Activated CD4-positive, alpha-beta T cell treated with anti-CD3 and anti-CD28 coated beads for 4 hours (primary cell): ENCODE results near the gene CCDC81.

ENCODE experiments used
- DNase-seq, 2 donors: peaks; one replicate each; pipeline ENCODE4 v3.0.0-alpha.2; 2020

CCDC81 gene

DNA sequence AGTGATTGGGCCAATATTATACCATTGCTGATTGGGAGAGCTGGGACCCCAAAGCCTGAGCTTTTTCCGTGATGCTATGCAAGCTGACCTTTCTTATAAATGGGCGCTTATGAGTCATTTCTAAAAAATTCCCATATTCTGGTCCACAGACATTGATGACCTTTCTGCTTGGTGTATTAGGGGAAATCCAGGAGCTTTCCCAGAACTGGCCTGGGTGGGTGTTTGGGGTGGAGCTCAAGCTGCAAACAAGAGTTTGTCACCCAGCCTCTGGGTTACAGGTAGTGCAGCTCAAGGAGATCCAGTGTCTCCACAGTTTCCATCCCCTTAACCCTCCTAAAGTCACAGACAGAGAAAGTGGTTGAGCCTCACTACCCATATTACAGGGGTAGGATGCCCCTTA lies 67.7 kb downstream of the CCDC81 start:
- no peak for DNase-seq

DNA sequence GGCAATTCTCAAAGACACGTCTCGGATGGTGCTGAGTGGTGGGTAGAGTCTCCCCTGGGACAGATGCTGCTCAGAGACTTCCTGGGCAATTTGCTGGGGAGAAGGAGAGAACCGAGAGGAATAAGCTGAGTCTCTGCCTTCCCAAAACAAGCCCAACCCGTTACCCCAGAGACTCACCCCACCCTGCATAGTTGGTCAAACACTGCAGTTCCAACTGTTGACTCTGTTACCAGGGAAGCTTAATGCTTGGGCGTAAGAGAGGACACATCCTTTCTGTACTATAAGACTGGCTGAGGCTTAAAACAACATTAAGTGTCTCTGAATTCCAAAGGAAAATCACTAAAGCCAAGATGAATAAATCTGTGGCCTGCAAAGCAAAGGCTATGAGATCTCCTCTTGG lies 68.1 kb downstream of the CCDC81 start:
- DNase-seq, result no peak

DNA sequence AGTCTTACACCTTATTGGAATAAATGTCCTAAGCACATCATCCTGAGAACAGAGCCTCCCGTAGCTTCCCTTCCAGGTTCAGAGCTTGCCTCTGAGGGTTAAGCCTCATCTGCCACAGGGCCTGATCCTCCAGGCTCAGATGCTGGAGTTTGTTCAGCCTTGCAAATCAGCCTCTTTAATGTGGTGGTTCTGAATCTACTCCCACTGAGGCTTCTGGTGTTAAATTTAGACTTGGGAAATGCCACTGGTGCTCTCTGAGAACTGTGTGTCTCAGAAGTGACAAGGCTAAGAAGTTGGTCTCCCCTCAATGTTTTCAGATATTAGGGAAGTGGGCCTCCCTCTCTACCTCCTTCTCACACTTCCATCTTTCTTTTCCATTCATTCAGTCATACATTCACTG lies 68.7 kb downstream of the CCDC81 start:
- no peak for DNase-seq

DNA sequence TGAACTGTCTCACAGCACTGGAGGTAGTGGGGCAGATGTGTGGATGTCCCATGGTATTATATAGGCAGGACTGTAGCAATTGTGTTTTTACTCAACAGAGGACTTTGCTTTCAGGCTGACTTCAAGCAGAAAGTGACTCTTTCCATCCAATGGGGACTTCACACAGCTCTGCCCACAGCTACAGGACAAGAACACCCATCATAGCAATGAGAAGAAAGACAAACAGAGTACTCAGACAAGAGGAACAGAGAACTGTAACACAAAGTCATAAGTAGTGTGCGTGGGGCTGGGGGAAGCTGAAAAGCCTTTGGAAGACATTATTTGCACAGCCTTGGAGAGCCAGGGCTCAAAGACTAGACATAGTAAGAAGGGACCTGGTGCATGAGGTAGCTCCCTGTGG lies 70.3 kb downstream of the CCDC81 start:
- no peak for DNase-seq

DNA sequence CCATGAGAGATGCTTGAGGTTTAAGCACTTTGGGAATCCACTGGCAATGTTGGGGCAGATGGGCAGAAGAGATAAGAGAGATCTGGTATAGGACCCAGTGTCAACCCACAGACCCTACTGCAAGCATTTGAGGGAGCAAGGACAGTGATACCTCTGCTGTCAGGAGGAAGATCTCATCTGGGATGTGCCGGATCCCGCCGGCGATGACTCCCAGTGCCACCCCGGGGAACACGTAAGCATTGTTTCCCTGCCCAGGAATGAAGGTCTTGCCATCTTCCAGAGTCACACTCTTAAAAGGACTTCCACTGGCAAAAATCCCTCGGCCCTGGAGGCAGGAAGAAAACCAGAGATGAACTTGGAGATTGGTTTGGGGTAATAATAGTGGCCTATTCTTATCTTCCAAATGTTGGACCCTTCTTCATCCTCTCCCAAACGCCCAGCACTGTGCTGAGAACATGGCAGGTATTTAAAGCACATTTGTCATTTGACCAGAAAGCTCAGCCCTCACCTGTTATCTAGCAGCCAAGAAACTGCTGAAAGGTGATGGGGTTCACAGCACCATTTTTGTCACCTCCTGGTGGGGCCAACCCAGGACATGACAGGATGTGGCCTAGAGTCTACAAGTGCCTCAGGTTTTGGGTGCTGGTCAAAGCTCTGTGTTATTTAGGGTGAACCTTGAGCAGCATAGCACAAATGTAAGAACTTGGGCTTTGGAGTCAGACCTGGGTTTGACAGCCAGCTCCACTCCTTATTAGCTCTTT lies 71.7 kb downstream of the CCDC81 start:
- DNase-seq, result no peak

DNA sequence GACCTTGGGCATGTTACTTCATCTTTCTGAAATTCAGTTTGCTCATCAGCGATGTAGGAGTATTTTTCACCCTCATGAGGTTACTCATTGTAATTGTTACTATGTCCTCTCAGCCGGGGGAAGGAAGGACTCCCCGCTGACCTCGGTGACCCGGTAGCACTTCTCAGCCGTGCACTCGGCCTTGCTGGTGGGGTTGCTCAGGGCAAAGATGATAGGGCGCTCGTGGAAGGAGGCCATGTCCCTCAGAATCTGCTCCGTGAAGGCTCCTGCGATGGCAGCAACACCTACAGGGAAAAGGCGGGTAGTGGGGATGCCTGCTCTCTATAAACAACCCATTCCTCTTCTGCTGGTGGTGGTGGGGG lies 72.2 kb downstream of the CCDC81 start:
- DNase-seq, result no peak

DNA sequence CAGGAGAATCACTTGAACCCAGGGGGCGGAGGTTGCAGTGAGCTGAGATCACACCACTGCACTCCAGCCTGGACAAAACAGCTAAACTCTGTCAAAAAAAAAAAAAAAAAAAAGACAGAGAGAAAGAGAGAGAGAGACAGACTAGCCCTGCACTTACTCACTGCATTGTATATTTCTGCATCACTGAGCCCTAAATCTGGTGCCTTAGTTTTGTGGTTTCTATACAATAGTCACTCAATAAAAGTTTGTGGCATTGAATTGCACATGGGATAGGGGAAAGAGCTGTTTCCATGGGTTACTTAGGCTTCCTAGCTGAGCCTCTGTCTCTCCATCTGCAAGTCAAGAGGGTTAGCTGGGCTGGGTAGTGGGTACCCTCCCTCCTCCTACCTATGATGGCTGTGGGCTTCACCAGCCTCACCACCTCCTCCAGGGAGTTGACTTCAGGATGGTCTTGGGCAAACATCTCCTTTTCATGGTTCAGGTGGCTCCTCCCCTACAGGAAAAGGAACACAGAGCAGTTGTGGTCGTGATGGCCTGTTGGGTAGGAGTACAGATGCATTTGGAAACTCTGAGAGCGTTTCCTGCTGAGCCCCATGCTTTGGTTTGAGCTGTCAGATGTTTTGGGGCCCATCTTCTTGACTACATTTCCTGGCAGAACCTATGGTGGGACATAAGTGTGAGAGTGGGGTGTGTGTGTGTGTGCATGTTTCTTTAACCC lies 73.2 kb downstream of the CCDC81 start:
- no peak for DNase-seq

DNA sequence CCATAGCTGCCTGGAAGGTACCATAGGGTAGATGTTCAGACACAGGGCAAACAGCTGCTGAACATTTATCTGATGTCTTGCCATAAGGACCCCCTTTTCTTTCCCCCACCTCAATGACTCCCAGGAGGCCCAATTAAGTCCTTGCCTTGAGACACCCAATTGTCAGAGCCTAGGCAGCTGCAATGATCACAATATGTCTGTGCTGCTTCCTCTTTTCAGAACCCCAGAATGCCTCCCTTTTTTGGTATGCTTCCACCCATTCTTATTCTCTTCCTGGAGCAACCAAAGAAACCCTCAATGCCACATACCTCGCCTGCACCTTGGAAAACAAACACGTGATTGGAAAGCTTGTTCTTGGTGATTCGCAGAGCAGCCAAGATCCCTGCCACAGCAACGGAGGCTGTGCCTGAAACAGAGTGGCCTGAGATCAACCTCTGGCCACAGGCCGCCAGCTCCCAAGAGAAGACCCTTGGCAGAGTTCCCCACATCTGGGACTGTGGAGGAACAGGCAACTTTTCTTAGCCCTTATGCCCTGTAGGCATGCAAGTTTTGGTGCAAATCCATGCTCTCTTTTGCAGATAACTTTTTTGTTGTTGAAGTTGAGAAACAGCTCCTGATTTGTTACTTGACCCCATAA lies 75.4 kb downstream of the CCDC81 start:
- DNase-seq, result no peak

DNA sequence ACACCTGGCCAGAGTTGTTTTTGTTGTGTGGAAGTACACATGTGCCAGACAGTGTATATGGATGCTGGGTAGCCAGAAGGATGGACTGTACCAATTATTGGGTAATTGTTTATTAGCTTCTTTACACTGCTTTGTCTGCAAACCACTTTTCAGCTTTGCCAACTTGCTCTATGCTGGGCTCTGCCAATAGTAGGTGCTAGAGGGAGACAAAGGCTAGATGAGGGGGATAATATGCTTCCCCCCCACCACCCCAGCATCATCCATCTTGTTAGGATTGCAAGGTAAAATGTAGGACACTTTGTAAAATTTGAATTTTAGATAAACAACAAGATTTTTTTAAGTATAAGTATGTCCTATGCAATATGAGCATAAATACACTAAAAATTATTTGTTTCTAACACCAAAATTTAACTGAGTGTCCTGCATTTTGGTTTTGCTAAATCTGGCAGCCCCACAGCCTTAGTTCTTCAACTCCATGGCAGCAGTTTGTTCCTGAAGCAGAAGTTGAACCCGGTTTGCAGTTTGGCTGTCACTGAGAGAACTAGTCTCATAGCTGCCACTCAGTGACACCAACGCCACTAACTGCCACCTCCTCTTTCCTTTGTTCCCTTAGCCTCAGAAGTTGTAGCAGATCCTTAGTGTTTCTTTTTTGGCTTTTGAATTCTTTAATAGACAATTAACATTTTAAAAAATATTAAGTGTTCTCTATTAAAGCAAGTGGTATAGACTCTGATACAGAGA lies 78.8 kb downstream of the CCDC81 start:
- DNase-seq, result no peak

DNA sequence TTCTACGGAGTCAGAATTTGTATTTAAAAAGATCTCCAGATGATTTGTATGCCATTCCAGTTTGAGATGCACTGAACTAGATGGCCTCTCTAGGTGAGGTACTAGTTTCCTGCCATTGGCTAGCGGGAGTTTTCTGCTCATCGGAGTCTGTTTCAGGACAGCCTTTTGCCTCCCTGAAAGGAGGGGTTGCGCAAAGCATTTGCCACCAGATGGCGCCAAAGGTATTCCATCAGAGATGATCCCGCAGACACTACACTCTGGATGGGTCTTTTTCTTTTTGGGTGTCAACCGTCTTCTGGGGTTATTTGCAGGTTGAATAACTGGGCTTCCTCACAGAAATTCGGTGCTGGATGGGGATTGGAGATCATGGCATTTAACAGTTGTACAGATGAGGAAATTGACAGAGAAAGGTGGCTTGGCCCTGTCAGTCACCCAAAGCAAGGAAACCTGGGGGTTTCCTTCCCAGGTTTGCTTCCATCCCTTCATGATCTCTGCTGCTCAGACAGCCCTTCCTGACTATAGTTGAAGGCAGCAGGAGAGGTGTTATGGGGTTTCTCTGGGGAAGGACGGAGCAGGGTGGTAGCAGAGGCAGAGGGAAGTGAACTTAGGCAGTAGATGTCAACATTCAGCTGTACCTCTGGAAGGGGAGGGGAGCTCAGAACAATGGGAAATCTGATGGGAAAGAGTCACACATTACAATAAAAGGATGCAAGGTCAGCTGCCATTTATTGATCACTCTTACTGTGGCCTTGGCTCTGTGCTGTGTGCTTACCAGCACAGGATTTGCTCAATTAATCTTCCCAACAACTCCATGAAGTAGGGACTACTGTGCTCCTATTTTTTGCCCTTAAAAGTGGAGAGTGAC lies 81.6 kb downstream of the CCDC81 start:
- DNase-seq, result peak; percentile 64 to 78

DNA sequence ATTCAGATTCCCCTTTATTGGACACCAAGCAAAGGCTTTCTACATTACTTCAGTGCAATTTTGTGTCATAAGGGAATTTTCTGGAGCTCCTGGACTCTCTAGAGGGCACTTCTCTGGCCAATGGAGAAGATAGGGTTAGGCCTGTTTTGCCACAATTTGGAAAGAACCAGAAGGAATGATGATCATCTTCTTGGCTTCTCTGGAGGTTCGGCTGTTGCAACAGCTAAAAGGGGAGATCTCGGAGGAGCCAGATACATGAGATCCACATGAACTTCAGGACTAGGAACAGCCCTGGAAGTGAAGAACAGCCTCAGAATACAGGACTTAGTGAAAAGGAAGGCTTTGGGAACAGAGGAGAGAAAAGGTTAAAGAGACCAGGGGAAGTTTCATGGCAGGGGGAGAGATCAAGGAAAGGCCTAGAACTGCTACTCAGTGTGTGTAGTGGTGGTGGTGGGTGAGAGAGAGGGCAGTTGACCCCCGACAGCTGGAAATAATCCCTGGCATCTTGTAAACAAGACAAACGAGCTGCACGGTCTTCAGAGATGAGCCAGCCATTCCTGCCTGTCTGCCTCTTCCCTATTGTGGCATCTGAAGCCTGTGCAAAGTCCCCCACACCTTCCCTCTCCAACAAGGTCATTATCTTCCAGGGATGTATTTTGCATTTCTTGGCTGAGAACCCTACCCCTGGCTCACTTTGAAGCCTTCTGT lies 83.8 kb downstream of the CCDC81 start:
- no peak for DNase-seq

DNA sequence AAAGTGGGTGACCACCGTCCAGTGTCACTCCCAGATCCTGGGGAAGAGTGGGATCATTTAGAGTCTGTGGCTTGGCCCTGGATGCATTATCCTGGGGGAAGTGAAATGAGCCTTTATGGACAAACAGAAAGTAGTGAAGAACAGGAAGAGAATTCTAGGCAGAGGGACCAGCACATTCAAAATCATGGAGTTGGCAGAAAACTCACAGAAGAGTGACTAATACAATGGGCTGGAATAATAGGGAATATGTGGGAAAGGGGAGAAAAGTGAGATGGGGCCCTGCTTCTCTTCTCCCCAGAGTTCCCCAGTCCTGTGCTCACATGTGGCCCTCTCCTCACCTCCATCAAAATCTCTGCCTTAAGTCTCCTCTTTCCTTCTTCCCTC lies 84.3 kb downstream of the CCDC81 start:
- DNase-seq, result no peak

DNA sequence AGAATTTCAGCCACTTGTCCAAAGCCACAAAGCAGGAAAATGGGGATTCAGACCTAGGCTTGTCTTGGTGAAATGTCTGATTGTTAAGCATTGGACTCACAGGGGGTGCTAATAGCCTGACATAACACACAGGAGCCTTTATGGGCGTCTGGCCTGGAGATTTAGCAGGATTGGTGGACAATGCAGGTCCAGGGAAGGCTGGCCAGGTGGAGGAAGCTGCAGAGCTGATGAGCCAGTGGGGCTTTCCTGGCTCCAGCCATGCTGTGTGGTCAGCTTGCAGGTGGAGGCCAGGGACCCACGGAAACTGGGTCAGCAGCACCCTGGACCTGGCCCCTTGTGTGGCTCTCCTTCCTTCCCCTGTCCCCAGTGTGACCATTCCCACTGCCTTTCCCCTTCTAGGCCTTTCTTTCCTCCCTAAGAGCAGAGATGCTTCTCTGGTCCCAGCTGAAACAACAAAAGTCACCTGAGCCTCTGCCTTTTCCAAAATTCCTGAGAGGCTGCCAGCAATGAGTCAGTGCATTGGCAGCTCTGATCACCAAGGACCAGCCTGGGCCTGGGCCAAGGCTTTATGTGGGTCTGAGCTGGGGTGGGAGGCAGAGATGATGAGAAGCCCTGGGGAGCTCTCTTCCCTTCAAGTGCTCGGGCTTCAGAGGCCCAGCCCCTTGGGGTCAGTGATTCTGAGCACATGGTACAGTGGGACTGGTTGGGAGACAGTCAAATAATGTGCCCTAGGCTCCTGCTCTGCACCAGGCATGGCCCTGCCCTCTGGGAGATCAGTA lies 85.2 kb downstream of the CCDC81 start:
- DNase-seq, result no peak

DNA sequence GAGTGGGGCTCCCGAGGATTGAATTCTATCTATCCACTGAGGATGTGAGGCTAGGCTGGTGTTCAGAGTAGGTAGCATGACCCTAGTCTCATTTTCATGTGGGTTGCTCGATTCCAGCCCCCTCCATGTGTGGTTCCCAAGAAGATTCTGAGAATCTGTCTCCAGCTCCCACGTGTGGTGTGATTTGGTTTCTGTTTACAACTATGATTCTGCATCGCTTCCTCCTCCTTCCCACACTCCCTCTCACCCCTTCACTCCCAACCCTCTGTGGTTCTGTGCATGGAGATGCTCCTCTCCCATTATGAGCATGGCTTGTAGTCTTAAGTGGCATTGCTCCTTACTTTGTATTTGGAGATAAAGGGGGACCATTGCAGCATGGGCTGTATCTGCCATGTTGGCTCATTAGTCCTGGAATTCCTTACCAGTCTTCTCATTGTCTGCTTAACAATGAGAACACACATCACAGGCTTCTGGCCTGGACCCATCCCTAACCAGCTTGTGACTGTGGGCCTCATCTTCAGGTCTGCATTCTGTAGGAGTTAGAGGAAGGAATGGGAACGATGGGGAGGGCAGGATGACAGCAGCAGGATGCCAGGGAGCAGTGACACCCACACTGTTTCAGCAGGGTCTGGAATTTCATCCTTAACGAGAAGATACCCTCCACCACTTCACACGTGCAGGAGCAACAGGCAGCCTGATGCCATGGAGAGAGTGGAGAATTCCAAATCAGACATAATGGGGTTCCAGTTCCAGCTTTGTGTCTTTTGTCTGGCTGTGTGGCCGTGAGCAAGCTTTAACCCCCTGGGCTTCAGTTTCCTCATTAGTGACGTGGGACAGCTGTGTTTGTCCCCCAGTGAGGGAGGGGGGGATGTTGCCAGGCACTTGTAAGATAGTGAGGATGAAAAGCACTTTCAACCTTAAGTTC lies 86.0 kb downstream of the CCDC81 start:
- DNase-seq, result no peak

DNA sequence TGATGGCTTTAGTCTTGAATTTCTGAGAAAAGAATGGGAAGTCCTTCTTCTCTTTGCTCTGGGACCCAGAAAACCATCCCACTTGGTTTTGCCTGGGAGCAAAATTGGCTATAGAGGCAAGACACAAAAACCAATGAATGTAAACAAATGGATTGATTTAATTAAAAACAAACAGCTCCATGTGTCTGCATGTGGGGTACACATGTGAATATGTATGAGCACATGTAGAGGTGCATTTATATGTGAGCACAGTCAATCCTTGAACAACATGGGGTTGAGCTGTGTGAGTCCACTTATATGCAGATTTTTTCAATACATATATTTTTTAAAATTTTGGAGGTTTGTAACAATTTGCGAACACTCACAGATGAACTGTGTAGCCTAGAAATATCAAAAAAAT lies 87.2 kb downstream of the CCDC81 start:
- DNase-seq, result no peak

DNA sequence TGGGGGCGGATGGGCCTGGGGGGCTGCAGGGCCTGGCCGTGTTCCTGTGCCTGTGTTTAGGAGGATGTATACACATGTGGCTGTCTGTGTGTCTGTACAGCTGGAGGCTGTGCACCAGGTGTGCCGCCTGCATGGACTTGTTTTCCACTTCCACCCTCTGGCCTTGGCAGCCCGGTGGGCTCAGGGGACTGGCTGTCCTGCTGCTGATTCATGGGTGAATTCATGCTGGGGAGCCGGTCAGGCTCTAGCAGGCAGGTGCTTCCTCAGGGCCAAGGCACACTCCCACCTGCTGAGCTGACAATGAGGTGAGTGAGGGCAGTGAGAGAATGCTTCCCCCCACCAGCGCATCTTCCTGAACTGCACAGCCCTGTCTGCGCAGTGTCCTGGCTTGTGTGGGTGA lies 88.4 kb downstream of the CCDC81 start:
- no peak for DNase-seq

DNA sequence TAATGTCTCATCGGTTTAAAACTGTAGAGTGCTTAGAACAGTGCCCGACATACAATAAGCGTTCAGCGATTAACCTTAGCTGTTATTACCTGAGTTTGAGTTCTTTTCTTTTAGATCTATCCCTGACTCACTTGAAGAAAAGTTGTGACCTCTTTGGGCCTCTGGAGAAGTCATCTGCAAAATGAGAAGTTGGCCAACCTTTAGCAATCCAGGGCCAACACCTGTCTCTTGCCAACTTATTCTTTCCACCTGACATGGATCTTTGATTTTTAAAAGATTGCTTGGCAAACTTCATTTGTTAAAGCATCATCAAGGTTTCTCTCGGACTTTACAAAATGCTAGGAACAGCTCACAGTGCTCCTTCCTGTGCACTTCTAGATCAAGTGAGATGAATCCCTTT lies 89.3 kb downstream of the CCDC81 start:
- no peak for DNase-seq

DNA sequence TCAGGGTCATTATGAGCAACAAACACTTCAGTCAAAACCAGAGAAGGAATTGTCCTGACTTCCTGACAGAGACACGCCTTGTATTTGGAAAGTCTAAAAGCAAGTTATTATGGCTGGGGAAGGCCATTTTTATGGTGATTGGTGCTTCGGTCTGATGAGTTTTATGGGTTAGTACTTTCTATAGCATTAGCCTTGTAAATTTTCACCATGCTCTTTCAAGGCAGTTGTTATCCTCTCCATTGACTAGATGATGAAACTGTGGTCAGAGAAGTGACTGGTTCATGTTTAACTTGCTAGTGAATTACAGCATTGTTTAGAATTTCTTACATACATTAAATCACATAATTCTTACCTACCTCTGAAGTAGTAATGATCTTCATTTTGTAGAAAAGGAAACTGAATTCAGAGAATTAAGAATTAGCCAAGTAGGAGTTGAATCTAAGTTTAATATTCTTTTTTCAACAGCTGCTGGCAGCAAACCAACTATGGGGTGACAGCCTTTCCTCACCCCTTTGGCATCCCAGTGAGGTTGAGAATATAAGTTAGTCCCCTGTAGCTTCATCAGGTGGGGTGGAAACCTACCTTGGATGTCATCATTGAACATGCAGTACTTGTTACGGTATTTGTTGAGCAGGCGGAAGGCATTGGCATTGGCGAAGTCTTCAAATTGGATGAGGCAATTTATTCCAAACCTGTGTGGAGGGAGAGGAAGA lies 90.0 kb downstream of the CCDC81 start:
- DNase-seq, result no peak

DNA sequence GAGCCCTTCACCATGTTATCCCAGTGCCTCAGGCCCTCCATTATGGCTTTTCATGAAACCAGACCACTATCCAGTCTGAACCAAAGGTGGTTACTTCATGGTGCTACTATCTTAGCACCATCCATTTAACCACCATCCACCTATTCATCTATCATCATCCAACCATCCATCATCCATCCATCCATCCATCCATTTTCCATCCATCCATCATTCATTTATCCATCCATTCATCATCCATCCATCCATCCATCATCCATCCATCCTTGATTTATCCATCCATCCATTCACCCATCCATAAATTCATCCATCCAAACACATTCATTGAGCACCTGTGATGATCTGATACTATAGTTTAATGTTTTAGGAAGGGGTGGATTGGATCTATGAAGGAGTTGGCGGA lies 93.5 kb downstream of the CCDC81 start:
- DNase-seq, result no peak
